Measurements from ENCODE around the gene UBE2J2.

DNA sequence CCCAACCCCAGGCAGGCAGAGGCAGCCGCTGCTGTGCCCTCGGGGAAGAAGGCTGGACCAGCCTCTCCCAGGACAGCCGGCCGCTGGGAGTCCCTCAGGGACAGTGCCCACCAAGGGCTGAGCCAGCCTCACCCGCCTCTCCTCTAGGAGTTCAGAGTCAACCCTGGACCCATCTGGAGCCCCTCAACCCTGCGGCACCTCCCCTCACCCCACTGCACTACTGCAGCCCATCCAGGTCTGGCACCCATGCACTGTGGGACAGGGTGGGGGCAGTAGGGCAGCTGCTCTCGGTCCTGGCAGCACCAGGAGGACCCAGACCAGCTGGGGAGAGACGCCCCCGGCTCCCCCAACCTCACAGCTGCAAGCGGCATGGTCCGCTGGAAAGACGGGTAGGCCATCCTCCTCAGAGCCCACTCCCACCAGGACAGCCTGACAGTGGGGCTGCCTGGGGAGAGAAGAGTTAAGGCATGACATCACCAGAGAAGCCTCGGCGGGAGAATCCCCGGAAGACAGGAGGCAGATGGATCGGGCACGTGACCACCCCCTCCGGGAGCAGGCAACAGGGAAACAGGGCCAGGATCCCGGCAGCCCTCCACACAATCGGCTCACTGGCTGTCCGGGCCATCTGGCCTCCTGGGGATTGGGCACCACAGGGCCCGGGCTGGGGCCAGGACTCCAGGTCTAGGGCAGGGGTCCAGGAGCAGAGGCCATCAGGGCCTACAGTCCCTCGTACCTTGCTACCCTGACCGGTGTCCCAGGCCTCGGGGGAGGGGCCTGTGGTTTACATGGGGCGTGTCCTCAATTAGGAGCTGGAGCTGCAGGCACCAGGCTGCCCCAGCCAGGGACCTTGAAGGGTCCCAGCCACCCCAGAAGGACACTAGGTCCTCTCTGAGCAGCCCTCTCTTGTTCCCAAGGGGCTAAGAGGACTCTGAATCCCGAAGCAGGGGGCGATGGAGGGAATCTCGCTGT, 31.0 kb upstream of the UBE2J2 start:
- TF ChIP-seq POLR2AphosphoS5 (IDR thresholded peaks at IDR 0.05) = peak in 2 of 3 donors; percentile 38 to 45
- TF ChIP-seq, protein P1, sequence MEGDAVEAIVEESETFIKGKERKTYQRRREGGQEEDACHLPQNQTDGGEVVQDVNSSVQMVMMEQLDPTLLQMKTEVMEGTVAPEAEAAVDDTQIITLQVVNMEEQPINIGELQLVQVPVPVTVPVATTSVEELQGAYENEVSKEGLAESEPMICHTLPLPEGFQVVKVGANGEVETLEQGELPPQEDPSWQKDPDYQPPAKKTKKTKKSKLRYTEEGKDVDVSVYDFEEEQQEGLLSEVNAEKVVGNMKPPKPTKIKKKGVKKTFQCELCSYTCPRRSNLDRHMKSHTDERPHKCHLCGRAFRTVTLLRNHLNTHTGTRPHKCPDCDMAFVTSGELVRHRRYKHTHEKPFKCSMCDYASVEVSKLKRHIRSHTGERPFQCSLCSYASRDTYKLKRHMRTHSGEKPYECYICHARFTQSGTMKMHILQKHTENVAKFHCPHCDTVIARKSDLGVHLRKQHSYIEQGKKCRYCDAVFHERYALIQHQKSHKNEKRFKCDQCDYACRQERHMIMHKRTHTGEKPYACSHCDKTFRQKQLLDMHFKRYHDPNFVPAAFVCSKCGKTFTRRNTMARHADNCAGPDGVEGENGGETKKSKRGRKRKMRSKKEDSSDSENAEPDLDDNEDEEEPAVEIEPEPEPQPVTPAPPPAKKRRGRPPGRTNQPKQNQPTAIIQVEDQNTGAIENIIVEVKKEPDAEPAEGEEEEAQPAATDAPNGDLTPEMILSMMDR (IDR thresholded peaks at IDR 0.05) = no peak
- no peak for TF ChIP-seq POLR2A (IDR thresholded peaks at IDR 0.05)
